Germinal center (tissue), 1 donor: ENCODE results near the gene CAPN15.

Experiments
- DNase-seq: peaks from one replicate; pipeline ENCODE4 v3.0.0; 2012; ENCODE audit warnings: mixed read lengths, low spot score

Gene CAPN15

DNA sequence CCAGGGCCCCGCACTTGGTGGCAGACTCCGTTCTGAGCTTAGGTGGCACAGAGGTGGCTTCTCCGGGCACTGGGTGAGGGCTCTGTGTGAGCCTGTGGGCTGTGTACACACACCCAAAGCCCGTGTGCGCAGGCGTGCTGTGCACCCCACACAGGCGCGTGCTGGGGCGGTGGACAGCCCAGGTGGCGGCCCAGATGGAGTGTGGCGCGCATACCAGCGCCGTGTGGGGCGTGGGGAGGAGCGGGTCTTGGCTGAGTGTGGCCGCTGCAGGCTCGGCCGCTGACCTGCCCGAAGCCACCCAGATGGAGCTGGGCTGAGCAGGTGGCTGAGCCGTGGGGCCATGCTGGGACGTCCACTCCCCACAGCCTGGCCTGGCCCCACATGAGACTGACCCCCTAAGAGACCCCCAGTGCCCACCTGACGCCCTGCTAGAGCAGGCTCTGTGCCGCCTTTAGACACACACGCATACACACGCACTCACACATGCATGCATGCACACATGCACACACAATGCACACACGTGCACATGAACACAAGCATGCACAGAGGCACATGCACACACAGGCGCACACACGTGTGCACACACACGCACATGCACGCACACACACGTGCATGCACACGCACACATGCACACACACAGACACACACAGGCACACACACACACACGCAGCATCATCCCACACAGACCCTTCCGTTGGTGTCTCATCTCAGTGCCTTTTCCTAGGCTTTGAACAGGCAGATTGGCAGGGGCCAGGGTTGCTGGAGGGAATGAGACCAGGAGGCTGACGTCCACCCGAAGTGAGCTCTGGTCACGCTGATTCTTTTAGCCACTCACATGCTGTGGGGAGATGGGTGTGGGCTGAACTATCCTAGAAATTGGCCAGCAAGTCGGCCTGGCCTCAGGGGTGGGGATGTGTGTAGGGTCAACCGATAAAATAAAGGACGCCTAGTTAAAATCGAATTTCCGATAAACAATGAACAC is 34.7 kb downstream of the CAPN15 start:
- DNase-seq = no peak

GRCh38 chr16:563072-563644 is 35.6 kb downstream of the CAPN15 start:
- no peak for DNase-seq

- no peak for DNase-seq
Observed at GRCh38 chr16:564690-565418, 37.3 kb downstream of the CAPN15 start.

- DNase-seq = no peak
Observed at GRCh38 chr16:565419-566330, 38.2 kb downstream of the CAPN15 start.

GRCh38 chr16:566475-567372 is 39.2 kb downstream of the CAPN15 start, which contains the start of gene NHLRC4:
Gene NHLRC4, plus strand, starts transcription at chr16:567005. Its CDS starts 1,043 bp downstream, at chr16:568048.
- DNase-seq = peak; percentile 82

DNA sequence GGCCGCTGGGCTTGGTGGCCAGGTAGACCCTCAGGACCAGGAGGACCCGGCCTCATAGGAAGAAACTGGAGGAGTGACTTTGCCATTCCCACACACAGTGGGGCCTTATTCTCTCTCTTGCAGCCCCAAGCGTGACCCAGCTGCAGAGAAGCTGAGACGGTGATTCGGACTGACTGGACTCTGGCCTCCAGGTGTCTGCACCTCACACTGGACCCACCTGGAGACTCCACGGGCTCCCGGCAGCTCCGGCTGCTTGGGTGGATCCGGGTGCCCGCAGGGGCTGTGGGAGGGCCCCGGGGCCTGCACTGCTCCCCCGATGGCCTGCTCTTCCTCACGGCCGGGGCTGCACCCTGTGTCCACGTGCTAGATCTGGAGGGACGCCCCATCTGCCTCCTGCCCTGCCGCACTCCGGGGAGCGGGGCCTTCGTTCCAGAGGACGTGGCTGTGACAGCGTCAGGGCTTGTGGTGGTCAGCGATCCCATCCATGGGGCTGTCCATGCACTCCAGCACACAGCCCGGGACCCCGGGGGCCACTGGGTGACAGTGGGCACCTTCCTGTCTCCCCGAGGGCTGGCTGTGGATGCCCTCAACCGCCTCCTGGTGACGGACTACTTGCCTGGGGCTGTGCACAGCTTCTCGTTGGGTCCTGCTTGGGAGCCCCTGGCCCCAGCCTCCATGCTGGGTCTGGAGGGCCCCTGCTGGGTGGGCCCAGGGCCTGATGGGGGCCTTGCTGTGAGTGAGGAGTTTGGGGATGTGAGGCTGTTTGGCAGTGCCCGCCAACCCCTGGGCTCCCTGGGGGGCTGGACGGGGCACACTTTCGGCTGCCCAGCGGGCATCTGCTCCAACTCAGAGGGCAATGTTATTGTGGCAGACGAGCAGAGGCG is 40.1 kb downstream of the CAPN15 start:
- DNase-seq = no peak

GRCh38 chr16:568401-569258 is 41.1 kb downstream of the CAPN15 start:
- no peak for DNase-seq

DNA sequence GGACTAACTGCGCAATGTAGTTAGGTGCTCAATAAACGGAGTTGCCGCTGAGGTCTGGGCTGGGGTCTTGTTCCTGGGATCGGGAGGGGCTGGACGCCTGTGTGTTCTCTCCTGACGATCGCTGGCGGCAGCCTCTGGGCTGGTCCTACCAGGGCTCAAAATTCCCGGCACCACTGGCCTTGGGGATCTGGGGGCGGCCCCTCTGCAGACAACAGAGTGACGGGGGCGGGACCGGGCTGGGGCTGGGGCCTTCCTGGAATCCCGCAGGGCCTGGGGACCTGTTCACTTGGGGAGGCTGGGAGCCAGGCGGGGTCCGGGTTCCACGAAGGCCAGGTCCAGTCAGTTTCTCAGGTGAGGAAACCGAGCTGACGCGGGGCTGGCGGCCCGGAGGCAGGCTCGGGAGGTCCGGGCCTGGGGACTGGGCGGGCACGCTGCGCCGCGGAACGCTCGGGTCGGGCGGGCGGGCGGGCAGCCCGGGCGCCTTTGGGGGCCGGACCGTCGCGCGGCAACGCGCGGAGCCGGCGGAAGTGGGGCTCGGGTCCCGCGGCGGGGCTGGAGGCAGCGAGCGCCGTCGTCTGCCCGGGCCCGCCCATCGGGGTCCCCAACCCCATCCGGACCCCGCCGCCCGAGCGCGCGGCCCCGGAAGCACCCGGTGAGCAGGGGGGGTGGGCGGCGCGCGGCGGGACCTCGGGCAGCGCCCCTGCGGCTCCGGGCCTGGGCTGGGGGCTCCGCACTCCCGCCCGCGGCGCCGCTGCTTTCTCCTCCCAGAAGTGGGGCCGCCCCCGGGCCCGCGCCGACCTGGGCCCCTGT is 42.1 kb downstream of the CAPN15 start, which contains the start of gene PIGQ:
Gene PIGQ, plus strand, starts transcription at position 524 of the 810 bp plus-strand sequence. CDS start 4,107 bp downstream, outside the sequence.
- peak; percentile 81 for DNase-seq

- DNase-seq = no peak
Observed at GRCh38 chr16:572865-573650, 45.5 kb downstream of the CAPN15 start.

- DNase-seq = no peak
Observed at GRCh38 chr16:574021-574760, 46.7 kb downstream of the CAPN15 start.

GRCh38 chr16:575354-576196 is 48.1 kb downstream of the CAPN15 start:
- DNase-seq = no peak

DNA sequence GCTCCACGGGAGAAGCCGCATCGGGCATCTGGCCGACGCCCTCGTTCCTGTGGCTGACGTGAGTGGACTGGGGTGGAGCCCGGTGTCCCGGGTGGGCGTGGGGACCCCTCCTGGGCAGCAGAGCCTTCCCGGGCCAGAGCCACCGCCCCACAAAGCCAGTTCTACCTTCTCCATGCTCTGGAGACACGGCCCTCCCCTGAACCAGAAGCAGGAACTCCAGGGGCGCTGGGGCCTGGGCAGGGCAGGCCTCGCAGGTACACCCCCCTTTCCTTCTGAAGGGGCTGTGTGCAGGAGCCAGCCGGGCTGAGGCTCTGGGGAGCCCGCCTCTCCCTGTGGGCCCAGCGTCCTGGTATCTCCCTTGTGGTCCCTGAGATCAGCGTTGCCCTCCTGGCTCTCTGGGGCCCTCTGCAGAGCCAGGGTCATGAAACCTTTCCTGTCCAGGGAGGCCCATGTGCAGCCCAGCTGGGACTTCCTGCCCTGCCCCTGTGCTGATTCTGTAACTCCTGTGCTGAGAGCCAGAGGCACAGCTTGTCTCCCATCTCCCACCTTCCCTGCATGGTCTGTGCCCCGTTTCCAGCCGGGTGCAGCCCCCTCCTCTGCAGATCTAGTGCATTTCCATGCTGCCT is 48.8 kb downstream of the CAPN15 start:
- DNase-seq = no peak

DNA sequence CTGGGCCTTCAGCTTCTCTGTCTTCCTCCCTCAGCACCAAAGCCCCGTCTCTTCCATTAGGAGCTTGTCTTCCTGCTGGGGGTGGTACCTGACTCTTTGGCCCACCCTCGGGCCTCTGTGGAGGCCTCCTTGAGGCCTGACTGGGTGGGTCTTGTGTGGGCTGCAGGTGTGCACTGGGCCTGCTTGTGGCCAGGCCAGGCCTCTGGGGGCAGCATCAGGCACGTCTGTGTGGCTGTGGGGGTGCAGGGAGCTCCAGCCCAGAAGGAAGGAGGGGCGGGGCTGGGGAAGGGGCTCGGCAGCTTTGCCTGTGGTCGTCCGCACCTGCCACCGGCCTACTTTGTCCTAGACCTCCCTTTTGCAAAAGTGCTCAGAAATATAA is 49.3 kb downstream of the CAPN15 start:
- no peak for DNase-seq

DNA sequence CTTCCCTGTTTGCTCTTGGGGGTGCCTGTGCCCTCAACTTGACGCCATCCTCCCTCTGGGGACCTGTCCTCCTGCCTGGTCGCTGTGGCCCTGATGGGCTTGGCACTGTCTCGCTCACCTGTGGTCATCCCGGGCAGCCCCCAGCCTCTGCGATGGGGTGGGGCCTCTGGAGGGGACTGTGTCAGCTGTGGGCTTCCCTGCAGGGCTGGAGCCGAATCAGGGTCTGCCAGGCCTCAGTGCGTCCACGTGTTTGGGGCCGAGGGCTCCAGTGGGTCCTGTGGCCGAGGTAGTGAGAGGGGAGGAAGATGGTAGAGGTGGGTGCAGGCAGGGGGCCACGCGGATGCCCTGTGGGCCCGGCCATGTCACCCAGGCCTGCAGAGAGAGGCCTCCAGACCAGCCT is 50.3 kb downstream of the CAPN15 start:
- no peak for DNase-seq
